MM.1S (cell line): ENCODE measurements around the gene SLC44A2.

Source experiments
- DNase-seq: peaks from one replicate; pipeline ENCODE4 v3.0.0-alpha.2; 2015
- H2AFZ ChIP-seq: fragments of 300-600 bp; sonication (generic); 2 replicates; pipeline ENCODE4 v1.6.0; 2016; ENCODE audit warnings: antibody characterized with exemption, low read length
- H3F3A ChIP-seq: fragments of 300-600 bp; sonication (generic); 2 replicates; pipeline ENCODE4 v1.6.1; 2016; ENCODE audit warnings: mild to moderate bottlenecking, antibody characterized with exemption, low read length, moderate library complexity, mixed read lengths; ENCODE audit not compliant: insufficient read depth
- H3K27ac ChIP-seq: fragments of 300-600 bp; sonication (generic); 2 replicates; pipeline ENCODE4 v1.5.1; 2016; ENCODE audit warnings: mild to moderate bottlenecking, low read length
- H3K27me3 ChIP-seq: fragments of 300-600 bp; sonication (generic); replicated peaks from 2 replicates; pipeline ENCODE4 v1.6.0; 2016; ENCODE audit warnings: low read length; ENCODE audit not compliant: insufficient read depth
- H3K36me3 ChIP-seq: fragments of 300-600 bp; sonication (generic); replicated peaks from 2 replicates; pipeline ENCODE4 v1.6.1; 2016; ENCODE audit warnings: mild to moderate bottlenecking, low read length, mixed read lengths; ENCODE audit not compliant: insufficient read depth
- H3K4me1 ChIP-seq: fragments of 300-600 bp; sonication (generic); 2 replicates; pipeline ENCODE4 v1.6.1; 2016; ENCODE audit warnings: low read length, mixed read lengths
- H3K4me2 ChIP-seq: fragments of 300-600 bp; sonication (generic); 2 replicates; pipeline ENCODE4 v1.6.0; 2016; ENCODE audit warnings: low read depth, low read length
- H3K4me3 ChIP-seq: fragments of 300-600 bp; sonication (generic); 2 replicates; pipeline ENCODE4 v1.5.1; 2016; ENCODE audit warnings: low read length, mixed read lengths
- H3K79me2 ChIP-seq: fragments of 300-600 bp; sonication (generic); 2 replicates; pipeline ENCODE4 v1.6.1; 2016; ENCODE audit warnings: mixed run types, low read length, mixed read lengths
- H3K9ac ChIP-seq: fragments of 300-600 bp; sonication (generic); 2 replicates; pipeline ENCODE4 v1.6.1; 2016; ENCODE audit warnings: low read length, mixed read lengths
- H3K9me2 ChIP-seq: fragments of 300-600 bp; sonication (generic); replicated peaks from 2 replicates; pipeline ENCODE4 v1.6.1; 2016; ENCODE audit warnings: mild to moderate bottlenecking, low read length, mixed read lengths; ENCODE audit not compliant: insufficient read depth
- H3K9me3 ChIP-seq: fragments of 300-600 bp; sonication (generic); replicated peaks from 2 replicates; pipeline ENCODE4 v1.6.1; 2016; ENCODE audit warnings: mild to moderate bottlenecking, low read length, mixed read lengths; ENCODE audit not compliant: insufficient read depth
- H4K20me1 ChIP-seq: fragments of 300-600 bp; sonication (generic); 2 replicates; pipeline ENCODE4 v1.6.1; 2016; ENCODE audit warnings: mild to moderate bottlenecking, low read length, moderate library complexity, mixed read lengths; ENCODE audit not compliant: insufficient read depth
- EZH2 ChIP-seq: fragments of 300-600 bp; sonication (generic); optimal IDR thresholded peaks from 2 replicates; pipeline ENCODE3; 2017; ENCODE audit warnings: low read depth, mild to moderate bottlenecking, antibody characterized with exemption, low read length, mixed read lengths
- EZH2phosphoT487 ChIP-seq: fragments of 300-600 bp; sonication (generic); IDR thresholded peaks from 2 replicates; pipeline ENCODE4 v1.6.1; 2018; ENCODE audit warnings: antibody characterized with exemption, low read length
- TF ChIP-seq, protein P1 (sequence below): fragments of 300-600 bp; sonication (generic); IDR thresholded peaks from 2 replicates; pipeline ENCODE4 v1.5.1; 2016; ENCODE audit warnings: antibody characterized with exemption, low read length, mixed read lengths

The SLC44A2 gene

DNA sequence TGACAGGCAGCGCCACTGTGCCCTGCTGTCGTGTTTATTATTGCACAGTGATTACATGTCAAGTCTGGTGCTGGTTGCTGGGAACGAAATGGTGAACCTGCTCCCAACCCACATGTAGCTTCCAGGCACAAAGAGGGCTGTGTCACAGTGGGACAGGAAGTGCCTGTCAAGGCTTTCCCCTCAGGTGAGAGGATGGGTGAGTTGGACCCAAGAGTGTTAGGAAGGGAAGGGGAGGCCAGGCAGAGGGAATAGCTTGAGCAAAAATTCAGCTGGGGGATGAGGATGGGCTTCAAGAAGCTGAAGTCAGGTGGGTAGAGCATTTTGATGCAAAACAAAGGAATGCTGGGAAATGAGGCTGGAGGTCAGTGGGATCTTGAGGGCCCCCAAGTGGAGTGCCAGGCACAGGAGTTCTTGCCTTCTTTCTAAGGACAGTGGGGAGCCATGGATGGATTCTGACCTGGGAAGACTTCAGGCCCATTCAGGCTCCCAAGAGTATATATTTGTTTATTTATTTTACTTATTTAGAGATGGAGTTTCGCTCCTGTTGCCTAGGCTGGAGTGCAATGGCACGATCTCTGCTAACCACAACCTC, 67.4 kb downstream of the SLC44A2 start:
- DNase-seq, result no peak
- Histone ChIP-seq H3K36me3 (no peaks in the 10 kb centered on the region), H3K27me3 (peaks cover 9% of the 10 kb centered on the region), H3K4me2 (no peak overlapping the region), H3K27ac (no peak overlapping the region), H3F3A (peaks cover 14% of the 10 kb centered on the region), H3K9ac (no peak overlapping the region), H3K9me2 (no peaks in the 10 kb centered on the region), H3K9me3 (no peaks in the 10 kb centered on the region), H3K4me3 (no peak overlapping the region), H2AFZ (no peak overlapping the region), H4K20me1 (peaks cover 3% of the 10 kb centered on the region; the same call in 1 of the 2 replicates), H3K4me1 (no peaks in the 10 kb centered on the region), H3K79me2 (no peaks in the 10 kb centered on the region)
- no peak for TF ChIP-seq EZH2phosphoT487
- TF ChIP-seq, protein P1, sequence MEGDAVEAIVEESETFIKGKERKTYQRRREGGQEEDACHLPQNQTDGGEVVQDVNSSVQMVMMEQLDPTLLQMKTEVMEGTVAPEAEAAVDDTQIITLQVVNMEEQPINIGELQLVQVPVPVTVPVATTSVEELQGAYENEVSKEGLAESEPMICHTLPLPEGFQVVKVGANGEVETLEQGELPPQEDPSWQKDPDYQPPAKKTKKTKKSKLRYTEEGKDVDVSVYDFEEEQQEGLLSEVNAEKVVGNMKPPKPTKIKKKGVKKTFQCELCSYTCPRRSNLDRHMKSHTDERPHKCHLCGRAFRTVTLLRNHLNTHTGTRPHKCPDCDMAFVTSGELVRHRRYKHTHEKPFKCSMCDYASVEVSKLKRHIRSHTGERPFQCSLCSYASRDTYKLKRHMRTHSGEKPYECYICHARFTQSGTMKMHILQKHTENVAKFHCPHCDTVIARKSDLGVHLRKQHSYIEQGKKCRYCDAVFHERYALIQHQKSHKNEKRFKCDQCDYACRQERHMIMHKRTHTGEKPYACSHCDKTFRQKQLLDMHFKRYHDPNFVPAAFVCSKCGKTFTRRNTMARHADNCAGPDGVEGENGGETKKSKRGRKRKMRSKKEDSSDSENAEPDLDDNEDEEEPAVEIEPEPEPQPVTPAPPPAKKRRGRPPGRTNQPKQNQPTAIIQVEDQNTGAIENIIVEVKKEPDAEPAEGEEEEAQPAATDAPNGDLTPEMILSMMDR, result no peak
- no peak for TF ChIP-seq EZH2
